Measurements from ENCODE around the gene PFDN2.

Gene PFDN2

DNA sequence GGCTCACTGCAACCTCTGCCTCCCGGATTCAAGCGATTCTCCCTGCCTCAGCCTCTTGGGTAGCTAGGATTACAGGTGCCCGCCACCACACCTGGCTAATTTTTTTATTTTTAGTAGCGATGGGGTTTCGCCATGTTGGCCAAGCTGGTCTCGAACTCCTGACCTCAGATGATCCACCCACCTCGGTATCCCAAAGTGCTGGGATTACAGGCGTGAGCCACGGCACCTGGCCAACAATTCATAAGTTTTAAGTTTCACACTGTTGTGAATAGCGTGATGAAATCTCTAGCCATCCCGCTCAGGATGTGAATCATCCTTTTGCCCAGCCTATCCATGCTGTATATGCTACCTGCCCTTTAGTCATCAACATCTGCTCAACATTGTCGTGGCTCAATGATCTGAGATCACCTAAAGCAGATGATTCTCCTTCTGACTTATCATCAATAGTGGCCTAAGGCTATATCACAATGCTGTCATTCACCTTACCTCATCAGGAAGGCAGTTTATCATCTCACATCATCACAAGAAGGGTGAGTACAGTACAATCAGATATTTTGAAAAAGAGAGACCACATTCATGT is 2.6 kb downstream of the PFDN2 start (continued):
- TF ChIP-seq, protein P1, sequence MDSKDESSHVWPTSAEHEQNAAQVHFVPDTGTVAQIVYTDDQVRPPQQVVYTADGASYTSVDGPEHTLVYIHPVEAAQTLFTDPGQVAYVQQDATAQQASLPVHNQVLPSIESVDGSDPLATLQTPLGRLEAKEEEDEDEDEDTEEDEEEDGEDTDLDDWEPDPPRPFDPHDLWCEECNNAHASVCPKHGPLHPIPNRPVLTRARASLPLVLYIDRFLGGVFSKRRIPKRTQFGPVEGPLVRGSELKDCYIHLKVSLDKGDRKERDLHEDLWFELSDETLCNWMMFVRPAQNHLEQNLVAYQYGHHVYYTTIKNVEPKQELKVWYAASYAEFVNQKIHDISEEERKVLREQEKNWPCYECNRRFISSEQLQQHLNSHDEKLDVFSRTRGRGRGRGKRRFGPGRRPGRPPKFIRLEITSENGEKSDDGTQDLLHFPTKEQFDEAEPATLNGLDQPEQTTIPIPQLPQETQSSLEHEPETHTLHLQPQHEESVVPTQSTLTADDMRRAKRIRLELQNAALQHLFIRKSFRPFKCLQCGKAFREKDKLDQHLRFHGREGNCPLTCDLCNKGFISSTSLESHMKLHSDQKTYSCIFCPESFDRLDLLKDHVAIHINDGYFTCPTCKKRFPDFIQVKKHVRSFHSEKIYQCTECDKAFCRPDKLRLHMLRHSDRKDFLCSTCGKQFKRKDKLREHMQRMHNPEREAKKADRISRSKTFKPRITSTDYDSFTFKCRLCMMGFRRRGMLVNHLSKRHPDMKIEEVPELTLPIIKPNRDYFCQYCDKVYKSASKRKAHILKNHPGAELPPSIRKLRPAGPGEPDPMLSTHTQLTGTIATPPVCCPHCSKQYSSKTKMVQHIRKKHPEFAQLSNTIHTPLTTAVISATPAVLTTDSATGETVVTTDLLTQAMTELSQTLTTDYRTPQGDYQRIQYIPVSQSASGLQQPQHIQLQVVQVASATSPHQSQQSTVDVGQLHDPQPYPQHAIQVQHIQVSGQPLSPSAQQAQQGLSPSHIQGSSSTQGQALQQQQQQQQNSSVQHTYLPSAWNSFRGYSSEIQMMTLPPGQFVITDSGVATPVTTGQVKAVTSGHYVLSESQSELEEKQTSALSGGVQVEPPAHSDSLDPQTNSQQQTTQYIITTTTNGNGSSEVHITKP (tag by site-specific recombination; IDR thresholded peaks at IDR 0.05) = peak; percentile 69
- no peak for TF ChIP-seq ZNF560 (tag by site-specific recombination; IDR thresholded peaks at IDR 0.05; ENCODE audit: borderline replicate concordance)
- TF ChIP-seq ZNF350 (tag by site-specific recombination; IDR thresholded peaks at IDR 0.05) = no peak
- TF ChIP-seq ZNF175 (tag by site-specific recombination; IDR thresholded peaks at IDR 0.05) = no peak
- no peak for TF ChIP-seq ZSCAN16 (tag by site-specific recombination; IDR thresholded peaks at IDR 0.05)
- TF ChIP-seq, protein P2, sequence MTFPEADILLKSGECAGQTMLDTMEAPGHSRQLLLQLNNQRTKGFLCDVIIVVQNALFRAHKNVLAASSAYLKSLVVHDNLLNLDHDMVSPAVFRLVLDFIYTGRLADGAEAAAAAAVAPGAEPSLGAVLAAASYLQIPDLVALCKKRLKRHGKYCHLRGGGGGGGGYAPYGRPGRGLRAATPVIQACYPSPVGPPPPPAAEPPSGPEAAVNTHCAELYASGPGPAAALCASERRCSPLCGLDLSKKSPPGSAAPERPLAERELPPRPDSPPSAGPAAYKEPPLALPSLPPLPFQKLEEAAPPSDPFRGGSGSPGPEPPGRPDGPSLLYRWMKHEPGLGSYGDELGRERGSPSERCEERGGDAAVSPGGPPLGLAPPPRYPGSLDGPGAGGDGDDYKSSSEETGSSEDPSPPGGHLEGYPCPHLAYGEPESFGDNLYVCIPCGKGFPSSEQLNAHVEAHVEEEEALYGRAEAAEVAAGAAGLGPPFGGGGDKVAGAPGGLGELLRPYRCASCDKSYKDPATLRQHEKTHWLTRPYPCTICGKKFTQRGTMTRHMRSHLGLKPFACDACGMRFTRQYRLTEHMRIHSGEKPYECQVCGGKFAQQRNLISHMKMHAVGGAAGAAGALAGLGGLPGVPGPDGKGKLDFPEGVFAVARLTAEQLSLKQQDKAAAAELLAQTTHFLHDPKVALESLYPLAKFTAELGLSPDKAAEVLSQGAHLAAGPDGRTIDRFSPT (tag by site-specific recombination; IDR thresholded peaks at IDR 0.05) = peak; percentile 90
- TF ChIP-seq, protein P3, sequence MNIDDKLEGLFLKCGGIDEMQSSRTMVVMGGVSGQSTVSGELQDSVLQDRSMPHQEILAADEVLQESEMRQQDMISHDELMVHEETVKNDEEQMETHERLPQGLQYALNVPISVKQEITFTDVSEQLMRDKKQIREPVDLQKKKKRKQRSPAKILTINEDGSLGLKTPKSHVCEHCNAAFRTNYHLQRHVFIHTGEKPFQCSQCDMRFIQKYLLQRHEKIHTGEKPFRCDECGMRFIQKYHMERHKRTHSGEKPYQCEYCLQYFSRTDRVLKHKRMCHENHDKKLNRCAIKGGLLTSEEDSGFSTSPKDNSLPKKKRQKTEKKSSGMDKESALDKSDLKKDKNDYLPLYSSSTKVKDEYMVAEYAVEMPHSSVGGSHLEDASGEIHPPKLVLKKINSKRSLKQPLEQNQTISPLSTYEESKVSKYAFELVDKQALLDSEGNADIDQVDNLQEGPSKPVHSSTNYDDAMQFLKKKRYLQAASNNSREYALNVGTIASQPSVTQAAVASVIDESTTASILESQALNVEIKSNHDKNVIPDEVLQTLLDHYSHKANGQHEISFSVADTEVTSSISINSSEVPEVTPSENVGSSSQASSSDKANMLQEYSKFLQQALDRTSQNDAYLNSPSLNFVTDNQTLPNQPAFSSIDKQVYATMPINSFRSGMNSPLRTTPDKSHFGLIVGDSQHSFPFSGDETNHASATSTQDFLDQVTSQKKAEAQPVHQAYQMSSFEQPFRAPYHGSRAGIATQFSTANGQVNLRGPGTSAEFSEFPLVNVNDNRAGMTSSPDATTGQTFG (tag by site-specific recombination; IDR thresholded peaks at IDR 0.05; ENCODE audit: borderline replicate concordance) = peak; percentile 69; the same call in 1 of the 2 replicates
- TF ChIP-seq, protein P4, sequence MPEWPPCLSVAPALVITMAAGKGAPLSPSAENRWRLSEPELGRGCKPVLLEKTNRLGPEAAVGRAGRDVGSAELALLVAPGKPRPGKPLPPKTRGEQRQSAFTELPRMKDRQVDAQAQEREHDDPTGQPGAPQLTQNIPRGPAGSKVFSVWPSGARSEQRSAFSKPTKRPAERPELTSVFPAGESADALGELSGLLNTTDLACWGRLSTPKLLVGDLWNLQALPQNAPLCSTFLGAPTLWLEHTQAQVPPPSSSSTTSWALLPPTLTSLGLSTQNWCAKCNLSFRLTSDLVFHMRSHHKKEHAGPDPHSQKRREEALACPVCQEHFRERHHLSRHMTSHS (tag by site-specific recombination; IDR thresholded peaks at IDR 0.05) = no peak
- 0 out of 2 replicates have a peak, but pooled peaks have one; percentile 30 for TF ChIP-seq ZNF157 (tag by site-specific recombination; IDR thresholded peaks at IDR 0.05)
- TF ChIP-seq ZNF629 (tag by site-specific recombination; IDR thresholded peaks at IDR 0.05) = peak; percentile 96
- peak; percentile 43; the same call in 1 of the 2 replicates for TF ChIP-seq ZNF707 (tag by site-specific recombination; IDR thresholded peaks at IDR 0.05)
- TF ChIP-seq YY1 (tag by site-specific recombination; IDR thresholded peaks at IDR 0.05) = no peak
- TF ChIP-seq ZNF76 (tag by site-specific recombination; IDR thresholded peaks at IDR 0.05; ENCODE audit: borderline replicate concordance, low read depth) = peak; percentile 27; the same call in 1 of the 2 replicates
- no peak for TF ChIP-seq HOXD13 (CRISPR knock-in tag; IDR thresholded peaks at IDR 0.05; ENCODE audit: borderline replicate concordance)
- TF ChIP-seq ZBTB20 (tag by site-specific recombination; IDR thresholded peaks at IDR 0.05) = no peak
- no peak for TF ChIP-seq ZNF132 (tag by site-specific recombination; IDR thresholded peaks at IDR 0.05; ENCODE audit: borderline replicate concordance)
- no peak for TF ChIP-seq ZBTB1 (tag by site-specific recombination; IDR thresholded peaks at IDR 0.05)
- TF ChIP-seq SALL2 (tag by site-specific recombination; IDR thresholded peaks at IDR 0.05; ENCODE audit: borderline replicate concordance) = no peak
- peak; percentile 94 for TF ChIP-seq ZNF366 (tag by site-specific recombination; conservative IDR thresholded peaks at IDR 0.05)
- TF ChIP-seq, protein P5, sequence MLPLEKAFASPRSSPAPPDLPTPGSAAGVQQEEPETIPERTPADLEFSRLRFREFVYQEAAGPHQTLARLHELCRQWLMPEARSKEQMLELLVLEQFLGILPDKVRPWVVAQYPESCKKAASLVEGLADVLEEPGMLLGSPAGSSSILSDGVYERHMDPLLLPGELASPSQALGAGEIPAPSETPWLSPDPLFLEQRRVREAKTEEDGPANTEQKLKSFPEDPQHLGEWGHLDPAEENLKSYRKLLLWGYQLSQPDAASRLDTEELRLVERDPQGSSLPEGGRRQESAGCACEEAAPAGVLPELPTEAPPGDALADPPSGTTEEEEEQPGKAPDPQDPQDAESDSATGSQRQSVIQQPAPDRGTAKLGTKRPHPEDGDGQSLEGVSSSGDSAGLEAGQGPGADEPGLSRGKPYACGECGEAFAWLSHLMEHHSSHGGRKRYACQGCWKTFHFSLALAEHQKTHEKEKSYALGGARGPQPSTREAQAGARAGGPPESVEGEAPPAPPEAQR (tag by site-specific recombination; IDR thresholded peaks at IDR 0.05) = 0 out of 2 replicates have a peak, but pooled peaks have one; percentile 52
- TF ChIP-seq ZNF585B (tag by site-specific recombination; IDR thresholded peaks at IDR 0.05) = no peak
- TF ChIP-seq ZNF138 (tag by site-specific recombination; IDR thresholded peaks at IDR 0.05; ENCODE audit: borderline replicate concordance) = no peak
- TF ChIP-seq ZNF658 (tag by site-specific recombination; IDR thresholded peaks at IDR 0.05) = no peak
- TF ChIP-seq KLF1 (tag by site-specific recombination; IDR thresholded peaks at IDR 0.05) = peak; percentile 47
- no peak for TF ChIP-seq KLF9 (tag by site-specific recombination; IDR thresholded peaks at IDR 0.05; ENCODE audit: low read depth)
- no peak for TF ChIP-seq ZNF571 (tag by site-specific recombination; IDR thresholded peaks at IDR 0.05)
- TF ChIP-seq ZNF112 (tag by site-specific recombination; IDR thresholded peaks at IDR 0.05) = no peak
- no peak for TF ChIP-seq ZNF404 (tag by site-specific recombination; IDR thresholded peaks at IDR 0.05)

All from HEK293 (cell line).